Measurements from ENCODE around the gene MTCL1.
A peak's percentile ranks its signal among the peaks of the same experiment; 100 is the strongest.

GRCh38 chr18:8704361-8705237 lies 757 bp upstream of the MTCL1 start:
- TF ChIP-seq, protein P1, sequence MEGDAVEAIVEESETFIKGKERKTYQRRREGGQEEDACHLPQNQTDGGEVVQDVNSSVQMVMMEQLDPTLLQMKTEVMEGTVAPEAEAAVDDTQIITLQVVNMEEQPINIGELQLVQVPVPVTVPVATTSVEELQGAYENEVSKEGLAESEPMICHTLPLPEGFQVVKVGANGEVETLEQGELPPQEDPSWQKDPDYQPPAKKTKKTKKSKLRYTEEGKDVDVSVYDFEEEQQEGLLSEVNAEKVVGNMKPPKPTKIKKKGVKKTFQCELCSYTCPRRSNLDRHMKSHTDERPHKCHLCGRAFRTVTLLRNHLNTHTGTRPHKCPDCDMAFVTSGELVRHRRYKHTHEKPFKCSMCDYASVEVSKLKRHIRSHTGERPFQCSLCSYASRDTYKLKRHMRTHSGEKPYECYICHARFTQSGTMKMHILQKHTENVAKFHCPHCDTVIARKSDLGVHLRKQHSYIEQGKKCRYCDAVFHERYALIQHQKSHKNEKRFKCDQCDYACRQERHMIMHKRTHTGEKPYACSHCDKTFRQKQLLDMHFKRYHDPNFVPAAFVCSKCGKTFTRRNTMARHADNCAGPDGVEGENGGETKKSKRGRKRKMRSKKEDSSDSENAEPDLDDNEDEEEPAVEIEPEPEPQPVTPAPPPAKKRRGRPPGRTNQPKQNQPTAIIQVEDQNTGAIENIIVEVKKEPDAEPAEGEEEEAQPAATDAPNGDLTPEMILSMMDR (IDR thresholded peaks at IDR 0.05): peak in 1 of 5 experiments; percentile 11
- TF ChIP-seq POLR2AphosphoS5 (IDR thresholded peaks at IDR 0.05): peak; percentile 31 to 79 (median 57)
- TF ChIP-seq POLR2A (IDR thresholded peaks at IDR 0.05): peak; percentile 36
